Measurements from ENCODE around the gene SLC25A3. TPM values are rescaled to one million over a fixed set of nuclear protein-coding genes. Genes with fewer than 3 reads are reported as not detected.

The SLC25A3 gene
- total and polyA plus RNA-seq, 4 donors = 223 to 400 (median 292) TPM

GRCh38 chr12:98582093-98582492, 11.4 kb upstream of the SLC25A3 start:
- 88% methylated on average over 6 of the region's 6 CpGs for WGBS
- Histone ChIP-seq H3K36me3 (ENCODE audit: control insufficient read depth in 4 of 4, insufficient read depth in 3 of 4, low read depth in 1 of 4, low read length in 3 of 4) (no peaks in the 10 kb centered on the region), H3K27me3 (ENCODE audit: control insufficient read depth in 4 of 4, insufficient read depth in 4 of 4, low read length in 3 of 4) (no peaks in the 10 kb centered on the region), H3K9ac (ENCODE audit: low read depth in 1 of 2, low read length in 2 of 2) (no peak overlapping the region), H3K27ac (ENCODE audit: low read depth in 1 of 2, low read length in 2 of 2) (no peak overlapping the region), H3K4me1 (ENCODE audit: control insufficient read depth in 4 of 4, insufficient read depth in 4 of 4, low read length in 3 of 4) (no peaks in the 10 kb centered on the region), H3K9me3 (ENCODE audit: control insufficient read depth in 4 of 4, low read length in 3 of 4) (no peaks in the 10 kb centered on the region), H3K4me3 (ENCODE audit: low read depth in 1 of 3, low read length in 3 of 3) (no peak overlapping the region)
- DNase-seq (ENCODE audit: low spot score) = no peak
- TF ChIP-seq FOXA1 (IDR thresholded peaks at IDR 0.05) = no peak
- TF ChIP-seq HNF4A (conservative IDR thresholded peaks at IDR 0.05) = no peak
- TF ChIP-seq CTCF (IDR thresholded peaks at IDR 0.05; ENCODE audit: low read depth, low read length, missing input control) = no peak
- no peak for TF ChIP-seq REST (IDR thresholded peaks at IDR 0.05)
- no peak for TF ChIP-seq YY1 (IDR thresholded peaks at IDR 0.05)
- no peak for TF ChIP-seq RXRA (IDR thresholded peaks at IDR 0.05)
- TF ChIP-seq, protein P1, sequence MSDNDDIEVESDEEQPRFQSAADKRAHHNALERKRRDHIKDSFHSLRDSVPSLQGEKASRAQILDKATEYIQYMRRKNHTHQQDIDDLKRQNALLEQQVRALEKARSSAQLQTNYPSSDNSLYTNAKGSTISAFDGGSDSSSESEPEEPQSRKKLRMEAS (IDR thresholded peaks at IDR 0.05) = no peak
- TF ChIP-seq SP1 (IDR thresholded peaks at IDR 0.05) = no peak
- TF ChIP-seq HNF4G (IDR thresholded peaks at IDR 0.05) = no peak
- TF ChIP-seq, protein P2, sequence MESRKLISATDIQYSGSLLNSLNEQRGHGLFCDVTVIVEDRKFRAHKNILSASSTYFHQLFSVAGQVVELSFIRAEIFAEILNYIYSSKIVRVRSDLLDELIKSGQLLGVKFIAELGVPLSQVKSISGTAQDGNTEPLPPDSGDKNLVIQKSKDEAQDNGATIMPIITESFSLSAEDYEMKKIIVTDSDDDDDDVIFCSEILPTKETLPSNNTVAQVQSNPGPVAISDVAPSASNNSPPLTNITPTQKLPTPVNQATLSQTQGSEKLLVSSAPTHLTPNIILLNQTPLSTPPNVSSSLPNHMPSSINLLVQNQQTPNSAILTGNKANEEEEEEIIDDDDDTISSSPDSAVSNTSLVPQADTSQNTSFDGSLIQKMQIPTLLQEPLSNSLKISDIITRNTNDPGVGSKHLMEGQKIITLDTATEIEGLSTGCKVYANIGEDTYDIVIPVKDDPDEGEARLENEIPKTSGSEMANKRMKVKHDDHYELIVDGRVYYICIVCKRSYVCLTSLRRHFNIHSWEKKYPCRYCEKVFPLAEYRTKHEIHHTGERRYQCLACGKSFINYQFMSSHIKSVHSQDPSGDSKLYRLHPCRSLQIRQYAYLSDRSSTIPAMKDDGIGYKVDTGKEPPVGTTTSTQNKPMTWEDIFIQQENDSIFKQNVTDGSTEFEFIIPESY (IDR thresholded peaks at IDR 0.05) = no peak
- no peak for TF ChIP-seq FOXA2 (IDR thresholded peaks at IDR 0.05)
- TF ChIP-seq TAF1 (conservative IDR thresholded peaks at IDR 0.05) = no peak
- no peak for TF ChIP-seq NR2F2 (IDR thresholded peaks at IDR 0.05)
- no peak for TF ChIP-seq JUND (IDR thresholded peaks at IDR 0.05)
- no peak for TF ChIP-seq EGR1 (IDR thresholded peaks at IDR 0.05; ENCODE audit: low read depth in 2 of 2)

DNA sequence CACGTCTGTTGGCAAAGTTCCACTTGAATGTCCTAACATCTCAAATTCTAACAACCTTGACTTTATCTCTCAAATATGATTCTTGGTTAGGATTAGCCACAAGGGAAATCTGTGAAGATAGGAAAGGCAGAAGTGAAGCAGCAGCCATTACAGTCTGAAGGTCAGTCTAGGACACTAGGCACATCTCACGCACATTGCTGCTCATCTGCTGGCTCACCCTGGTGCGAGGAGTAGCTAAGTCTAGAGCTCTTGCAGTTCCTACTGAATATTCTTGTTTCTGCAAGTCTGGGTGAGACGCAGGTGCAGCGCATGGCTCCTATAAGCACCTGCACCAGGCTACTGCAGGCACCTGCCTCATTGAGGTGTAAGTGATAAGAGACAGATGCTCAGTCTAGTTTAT, 6.4 kb upstream of the SLC25A3 start:
- no peak for DNase-seq (ENCODE audit: low spot score)
- 81% methylated on average over 5 of the region's 5 CpGs for WGBS
- TF ChIP-seq HNF4A (conservative IDR thresholded peaks at IDR 0.05) = no peak
- TF ChIP-seq FOXA2 (IDR thresholded peaks at IDR 0.05) = no peak
- no peak for TF ChIP-seq JUND (IDR thresholded peaks at IDR 0.05)
- no peak for TF ChIP-seq EGR1 (IDR thresholded peaks at IDR 0.05; ENCODE audit: low read depth in 2 of 2)
- no peak for TF ChIP-seq SP1 (IDR thresholded peaks at IDR 0.05)
- TF ChIP-seq ATF3 (IDR thresholded peaks at IDR 0.05) = no peak
- no peak for TF ChIP-seq CTCF (IDR thresholded peaks at IDR 0.05; ENCODE audit: low read depth, low read length, missing input control)
- no peak for TF ChIP-seq YY1 (IDR thresholded peaks at IDR 0.05)
- no peak for TF ChIP-seq TAF1 (conservative IDR thresholded peaks at IDR 0.05)
- no peak for TF ChIP-seq GABPA (IDR thresholded peaks at IDR 0.05 in 1 of 2, conservative IDR thresholded peaks at IDR 0.05 in 1 of 2)
- no peak for TF ChIP-seq REST (IDR thresholded peaks at IDR 0.05)

More for the DNA sequence above, 6.4 kb upstream of the SLC25A3 start:
- Histone ChIP-seq H3K27ac (ENCODE audit: low read depth in 1 of 2, low read length in 2 of 2) (no peak overlapping the region), H3K4me1 (ENCODE audit: control insufficient read depth in 4 of 4, insufficient read depth in 4 of 4, low read length in 3 of 4) (no peaks in the 10 kb centered on the region), H3K4me3 (ENCODE audit: low read depth in 1 of 3, low read length in 3 of 3) (no peak overlapping the region), H3K27me3 (ENCODE audit: control insufficient read depth in 4 of 4, insufficient read depth in 4 of 4, low read length in 3 of 4) (no peaks in the 10 kb centered on the region), H3K36me3 (ENCODE audit: control insufficient read depth in 4 of 4, insufficient read depth in 3 of 4, low read depth in 1 of 4, low read length in 3 of 4) (no peaks in the 10 kb centered on the region), H3K9me3 (ENCODE audit: control insufficient read depth in 4 of 4, low read length in 3 of 4) (no peaks in the 10 kb centered on the region), H3K9ac (ENCODE audit: low read depth in 1 of 2, low read length in 2 of 2) (no peak overlapping the region)

Measured in liver (tissue), 9 donors.